Esophagus muscularis mucosa (tissue), 4 donors: ENCODE measurements around the gene COQ2. TPM values are rescaled to one million over a fixed set of nuclear protein-coding genes. Genes with fewer than 3 reads are reported as not detected.
"Not testable (repeated sequence)": the region's sequence is repeated elsewhere in the genome, so short reads cannot be mapped to it uniquely, and the experiment has no call there.

Experiments
- DNase-seq: peaks from one replicate; pipeline ENCODE4 v3.0.0-alpha.2; 2017; ENCODE audit errors: extremely low spot score
- H3K27ac ChIP-seq, 4 donors: fragments of 200-600 bp; sonication (generic); replicated peaks in 1 of 4; 1 replicate in 3 of 4; 2 replicates in 1 of 4; pipeline ENCODE4 v1.5.1; 2016 to 2019; ENCODE audit warnings: mild to moderate bottlenecking in 1 of 4
- H3K27me3 ChIP-seq, 4 donors: fragments of 200-600 bp; sonication (generic); one replicate each; pipeline versions ENCODE4 v1.5.1 to v1.6.0; 2016 to 2019
- H3K36me3 ChIP-seq, 4 donors: fragments of 200-600 bp; sonication (generic); one replicate each; pipeline ENCODE4 v1.5.1; 2016 to 2019
- H3K4me1 ChIP-seq, 4 donors: fragments of 200-600 bp; sonication (generic); one replicate each; pipeline ENCODE4 v1.5.1; 2016 to 2019
- H3K4me3 ChIP-seq, 4 donors: fragments of 200-600 bp; sonication (generic); 1 replicate in 2 of 4; 2 replicates in 2 of 4; pipeline ENCODE4 v1.5.1; 2016 to 2019; ENCODE audit warnings: mild to moderate bottlenecking in 4 of 4, moderate library complexity in 1 of 4
- H3K9me3 ChIP-seq, 4 donors: fragments of 200-600 bp; sonication (generic); 1 replicate in 3 of 4; 2 replicates in 1 of 4; pipeline ENCODE4 v1.5.1; 2016 to 2019
- EP300 ChIP-seq: sonication (generic); formaldehyde crosslinking; IDR thresholded peaks from one replicate; pipeline ENCODE4 v1.6.1; 2017; ENCODE audit warnings: antibody characterized with exemption
- POLR2A ChIP-seq: fragments of 450-650 bp; IDR thresholded peaks from one replicate; pipeline ENCODE4 v1.6.1; 2017; ENCODE audit warnings: antibody characterized with exemption, moderate library complexity, mild to moderate bottlenecking, low read depth
- POLR2AphosphoS5 ChIP-seq, 2 donors: sonication (generic); formaldehyde crosslinking; IDR thresholded peaks; one replicate each; pipeline ENCODE4 v1.6.1; 2017; ENCODE audit warnings: antibody characterized with exemption in 2 of 2
- WGBS: methylation state at CpG from one replicate; pipeline ENCODE4 v1.1.5; 2018; 5-methylcytosine and 5-hydroxymethylcytosine counted together
- intact Hi-C: fragments of 100-400 bp; cut with DNase I; formaldehyde crosslinking; loops from one replicate; pipeline ENCODE4 v1.15.1; 2023
- total RNA-seq, 4 donors: library from RNA; depleted of rRNA; stranded (reverse); fragments of >200 nt; gene quantifications; one replicate each; pipeline versions ENCODE4 v1.1.0 to v1.2.1, GENCODE V29; 2016
- TF ChIP-seq, protein P1 (sequence below), 3 experiments: fragments of 200-600 bp in 2 of 3; fragments of 450-650 bp in 1 of 3; sonication (generic) in 2 of 3; IDR thresholded peaks; one replicate each; pipeline ENCODE4 v1.5.1; 2017 to 2019; ENCODE audit warnings: antibody characterized with exemption in 3 of 3, mild to moderate bottlenecking in 2 of 3, moderate library complexity in 1 of 3

The COQ2 gene
- total RNA-seq, 4 donors from 2014 or later = 4.6 to 6.5 (median 5.4) TPM

DNA sequence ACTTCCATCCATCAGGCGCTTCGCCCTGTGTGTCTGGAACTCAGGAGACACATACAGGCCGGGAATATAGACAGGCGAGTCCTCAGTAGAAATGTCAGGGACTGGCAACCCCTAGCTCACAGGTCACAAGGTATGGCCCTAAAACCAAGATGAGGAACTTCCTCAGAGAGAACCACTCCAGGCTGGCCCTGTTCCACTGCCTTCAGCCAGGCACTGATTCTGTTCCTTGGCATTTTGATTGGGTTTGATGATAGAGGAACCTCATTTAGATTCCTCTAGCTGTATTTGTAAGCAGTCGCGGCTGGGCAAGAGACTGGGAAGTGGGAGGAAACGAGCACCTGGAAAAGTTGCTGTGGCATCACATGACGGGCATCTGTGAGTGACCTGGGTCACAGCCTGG, 41.9 kb upstream of the COQ2 start:
- no peak for DNase-seq
- H3K36me3 ChIP-seq = no peaks in the 10 kb centered on the region
- intact Hi-C loops = no loop called here
- TF ChIP-seq EP300 (no peak), POLR2AphosphoS5 (IDR thresholded peaks at IDR 0.05) (no peak), POLR2A (no peak)
- TF ChIP-seq, protein P1, sequence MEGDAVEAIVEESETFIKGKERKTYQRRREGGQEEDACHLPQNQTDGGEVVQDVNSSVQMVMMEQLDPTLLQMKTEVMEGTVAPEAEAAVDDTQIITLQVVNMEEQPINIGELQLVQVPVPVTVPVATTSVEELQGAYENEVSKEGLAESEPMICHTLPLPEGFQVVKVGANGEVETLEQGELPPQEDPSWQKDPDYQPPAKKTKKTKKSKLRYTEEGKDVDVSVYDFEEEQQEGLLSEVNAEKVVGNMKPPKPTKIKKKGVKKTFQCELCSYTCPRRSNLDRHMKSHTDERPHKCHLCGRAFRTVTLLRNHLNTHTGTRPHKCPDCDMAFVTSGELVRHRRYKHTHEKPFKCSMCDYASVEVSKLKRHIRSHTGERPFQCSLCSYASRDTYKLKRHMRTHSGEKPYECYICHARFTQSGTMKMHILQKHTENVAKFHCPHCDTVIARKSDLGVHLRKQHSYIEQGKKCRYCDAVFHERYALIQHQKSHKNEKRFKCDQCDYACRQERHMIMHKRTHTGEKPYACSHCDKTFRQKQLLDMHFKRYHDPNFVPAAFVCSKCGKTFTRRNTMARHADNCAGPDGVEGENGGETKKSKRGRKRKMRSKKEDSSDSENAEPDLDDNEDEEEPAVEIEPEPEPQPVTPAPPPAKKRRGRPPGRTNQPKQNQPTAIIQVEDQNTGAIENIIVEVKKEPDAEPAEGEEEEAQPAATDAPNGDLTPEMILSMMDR (IDR thresholded peaks at IDR 0.05) = no peak
- H3K4me3 ChIP-seq = no peak overlapping the region
- H3K27ac ChIP-seq = no peak overlapping the region
- H3K27me3 ChIP-seq = no peaks in the 10 kb centered on the region
- H3K4me1 ChIP-seq = no peaks in the 10 kb centered on the region
- 82% methylated on average over 8 of the region's 8 CpGs for WGBS
- no peaks in the 10 kb centered on the region for H3K9me3 ChIP-seq

DNA sequence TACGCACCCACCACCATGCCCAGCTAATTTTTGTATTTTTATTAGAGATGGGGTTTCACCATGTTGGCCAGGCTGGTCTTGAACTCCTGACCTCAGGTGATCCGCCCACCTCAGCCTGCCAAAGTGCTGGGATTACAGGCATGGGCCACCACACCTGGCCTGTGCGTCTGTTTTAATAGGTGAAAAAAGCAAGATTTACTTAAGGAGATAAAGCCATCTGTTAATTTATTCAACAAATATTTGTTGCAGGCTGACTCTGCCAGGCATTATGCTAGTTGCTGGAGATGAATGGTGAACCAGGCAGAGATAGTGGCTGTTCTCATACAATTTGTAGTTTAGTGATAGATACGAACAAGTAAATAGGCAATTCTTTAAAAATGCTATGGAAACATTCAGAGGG, 40.7 kb upstream of the COQ2 start:
- H3K4me3 ChIP-seq, H3K9me3 ChIP-seq, H3K27ac ChIP-seq, H3K27me3 ChIP-seq, intact Hi-C loops, H3K36me3 ChIP-seq, DNase-seq, H3K4me1 ChIP-seq: not testable (repeated sequence)
- WGBS = 81% methylated on average over 4 of the region's 4 CpGs

DNA sequence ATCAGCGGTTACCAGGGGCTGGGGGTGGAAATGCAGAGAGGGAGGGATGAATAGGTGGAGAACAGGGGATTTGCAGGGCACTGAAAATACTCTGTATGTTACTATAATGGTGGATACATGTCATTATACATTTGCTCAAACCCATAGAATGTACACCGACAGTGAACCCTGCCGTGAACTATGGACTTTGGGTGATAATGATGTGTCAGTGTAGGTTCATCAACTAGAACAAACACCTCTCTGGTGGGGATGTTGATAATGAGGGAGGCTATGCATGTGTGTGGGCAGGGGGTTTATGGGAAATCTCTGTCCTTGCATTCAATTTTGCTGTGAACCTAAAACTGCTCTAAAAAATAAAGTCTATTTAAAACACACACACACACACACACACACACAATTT, 38.5 kb upstream of the COQ2 start:
- no peak for TF ChIP-seq POLR2AphosphoS5 (IDR thresholded peaks at IDR 0.05)
- TF ChIP-seq POLR2A = no peak
- no peak for TF ChIP-seq EP300
- TF ChIP-seq, protein P1 (IDR thresholded peaks at IDR 0.05) = no peak
- 71% methylated on average over 3 of the region's 3 CpGs for WGBS
- no peaks in the 10 kb centered on the region for H3K27me3 ChIP-seq
- intact Hi-C loops = no loop called here
- no peaks in the 10 kb centered on the region for H3K9me3 ChIP-seq
- no peaks in the 10 kb centered on the region for H3K36me3 ChIP-seq
- no peak overlapping the region for H3K27ac ChIP-seq
- DNase-seq = peak; percentile 70
- H3K4me3 ChIP-seq = no peak overlapping the region
- H3K4me1 ChIP-seq = no peaks in the 10 kb centered on the region

DNA sequence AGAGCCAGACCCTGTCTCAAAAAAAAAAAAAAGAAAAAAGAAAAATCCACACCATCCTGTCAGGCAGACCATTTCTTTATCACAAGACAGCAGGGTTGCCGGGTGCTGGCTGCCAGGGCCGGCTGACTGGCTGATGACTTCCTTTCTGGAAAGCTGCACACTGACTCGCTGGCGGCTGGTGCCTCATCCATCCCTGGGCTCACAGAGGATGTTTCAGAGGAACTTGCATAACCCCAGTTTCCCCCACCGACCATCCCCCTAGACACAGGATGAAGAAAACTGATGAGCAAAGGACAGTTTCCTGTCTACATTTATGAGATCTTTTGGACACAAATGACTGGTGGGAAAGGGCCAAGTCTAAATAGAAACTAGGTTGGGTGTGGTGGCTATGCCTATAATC, 36.0 kb upstream of the COQ2 start:
- Histone ChIP-seq H3K36me3 (no peaks in the 10 kb centered on the region), H3K4me3 (no peak overlapping the region), H3K27ac (no peak overlapping the region), H3K9me3 (no peaks in the 10 kb centered on the region), H3K4me1 (no peaks in the 10 kb centered on the region), H3K27me3 (no peaks in the 10 kb centered on the region)
- intact Hi-C loops = no loop called here
- WGBS = 53% methylated on average over 4 of the region's 5 CpGs
- no peak for TF ChIP-seq EP300
- TF ChIP-seq, protein P1 (IDR thresholded peaks at IDR 0.05) = no peak
- DNase-seq = peak; percentile 92

DNA sequence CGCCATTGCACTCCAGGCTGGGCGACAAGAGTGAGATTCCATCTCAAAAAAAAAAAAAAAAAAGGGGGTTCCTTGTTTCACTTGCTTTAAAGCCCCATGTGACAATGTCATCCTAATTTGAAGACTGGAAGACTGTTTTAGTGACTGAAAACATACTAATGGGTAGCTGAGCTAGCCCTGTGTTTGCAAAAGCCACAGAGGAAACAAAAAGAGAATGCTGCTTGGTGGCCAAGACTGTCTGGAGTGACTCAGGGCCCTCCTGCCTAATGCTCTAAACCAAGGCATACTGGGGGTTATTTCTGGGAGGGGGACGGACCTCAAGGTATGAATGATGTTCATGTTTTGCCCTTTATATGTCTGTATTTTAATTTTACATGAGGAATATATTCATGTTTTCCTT, 34.1 kb upstream of the COQ2 start:
- 87% methylated on average over 3 of the region's 3 CpGs for WGBS

More for the DNA sequence above, 34.1 kb upstream of the COQ2 start:
- Histone ChIP-seq H3K36me3 (no peaks in the 10 kb centered on the region), H3K27me3 (no peaks in the 10 kb centered on the region), H3K27ac (no peak overlapping the region), H3K9me3 (no peaks in the 10 kb centered on the region), H3K4me1 (no peaks in the 10 kb centered on the region), H3K4me3 (no peak overlapping the region)
- TF ChIP-seq POLR2AphosphoS5 (IDR thresholded peaks at IDR 0.05) (no peak), POLR2A (no peak), EP300 (no peak)
- TF ChIP-seq, protein P1 (IDR thresholded peaks at IDR 0.05) = no peak
- no peak for DNase-seq
- intact Hi-C loops = no loop called here
